Activated CD4-positive, alpha-beta memory T cell treated with anti-CD3 and anti-CD28 coated beads for 36 hours (primary cell): ENCODE results near the gene TXLNA. TPM values are rescaled to one million over a fixed set of nuclear protein-coding genes. Genes with fewer than 3 reads are reported as not detected.
A peak's percentile ranks its signal among the peaks of the same experiment; 100 is the strongest.

Experiments
- CTCF ChIA-PET: fragments of 350-600 bp; sonication (Branson Sonifier 250); formaldehyde crosslinking; loops from one replicate; lab custom pipeline; 2021; ENCODE audit warnings: antibody characterized with exemption, inconsistent platforms; lab: Charles Lee
- POLR2A ChIA-PET: fragments of 350-600 bp; sonication (Branson Sonifier 250); formaldehyde crosslinking; loops from one replicate; lab custom pipeline; 2021; ENCODE audit warnings: antibody characterized with exemption; lab: Charles Lee
- DNase-seq: peaks from one replicate; pipeline ENCODE4 v3.0.0-alpha.2; 2020
- H3K27ac Mint-ChIP-seq: one replicate; pipeline ENCODE4 v1.8.0; 2021; ENCODE audit warnings: mixed read lengths
- H3K27me3 Mint-ChIP-seq: one replicate; pipeline ENCODE4 v1.8.0; 2021; ENCODE audit warnings: mixed read lengths
- H3K36me3 Mint-ChIP-seq: one replicate; pipeline ENCODE4 v1.8.0; 2021; ENCODE audit warnings: mixed read lengths
- H3K4me1 Mint-ChIP-seq: one replicate; pipeline ENCODE4 v1.8.0; 2021; ENCODE audit warnings: low read depth, mixed read lengths
- H3K4me3 Mint-ChIP-seq: one replicate; pipeline ENCODE4 v1.8.0; 2021; ENCODE audit warnings: mild to moderate bottlenecking, mixed read lengths
- H3K9me3 Mint-ChIP-seq: one replicate; pipeline ENCODE4 v1.8.0; 2021; ENCODE audit warnings: mixed read lengths
- intact Hi-C: fragments of 100-400 bp; cut with micrococcal nuclease; formaldehyde crosslinking; loops from one replicate; pipeline ENCODE4 v1.15.1; 2023
- total RNA-seq, 2 experiments: library from RNA; stranded (reverse); gene quantifications; one replicate each; pipeline ENCODE4 v1.2.3, GENCODE V29; 2021

TXLNA gene
- total RNA-seq, 2 experiments from 2014 or later = 77.4 to 78.2 TPM

DNA sequence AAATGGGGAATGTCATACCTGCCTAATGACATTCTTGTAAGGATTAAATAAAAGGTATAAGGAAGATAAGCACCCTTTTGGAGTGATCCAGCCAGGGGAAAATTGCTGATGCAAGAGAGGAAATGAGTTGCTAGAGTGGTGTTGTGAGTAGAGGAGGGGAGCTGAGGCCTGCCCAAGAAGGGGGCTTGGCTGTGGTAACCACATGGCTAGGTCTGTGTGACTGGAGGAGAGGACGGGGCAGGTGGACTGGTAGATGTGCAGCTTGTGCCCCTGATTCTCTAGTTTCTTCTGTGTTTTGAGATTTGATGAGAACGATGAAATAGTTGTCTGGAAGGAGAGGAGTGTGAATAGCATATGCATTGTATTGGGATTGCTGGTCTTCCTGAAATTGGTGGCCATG, 6.6 kb downstream of the TXLNA start:
- intact Hi-C loops = no loop called here
- no peak for DNase-seq
- CTCF ChIA-PET = interaction anchor here (0.9 kb wide), 1 partner anchor 30 kb away, joined by 3 read pairs; no protein-coding TSS in a partner anchor
- peaks cover 74% of the 10 kb centered on the region for H3K36me3 Mint-ChIP-seq
- POLR2A ChIA-PET = interaction anchor here (0.5 to 1.2 kb wide), 2 partner anchors 9 to 63 kb away, joined by 3 read pairs; no protein-coding TSS in a partner anchor
- H3K9me3 Mint-ChIP-seq = no peaks in the 10 kb centered on the region
- H3K27ac Mint-ChIP-seq = peak overlapping the region; percentile 84
- peak overlapping the region; percentile 50 for H3K4me3 Mint-ChIP-seq
- H3K4me1 Mint-ChIP-seq = peaks cover 43% of the 10 kb centered on the region
- H3K27me3 Mint-ChIP-seq = no peaks in the 10 kb centered on the region

DNA sequence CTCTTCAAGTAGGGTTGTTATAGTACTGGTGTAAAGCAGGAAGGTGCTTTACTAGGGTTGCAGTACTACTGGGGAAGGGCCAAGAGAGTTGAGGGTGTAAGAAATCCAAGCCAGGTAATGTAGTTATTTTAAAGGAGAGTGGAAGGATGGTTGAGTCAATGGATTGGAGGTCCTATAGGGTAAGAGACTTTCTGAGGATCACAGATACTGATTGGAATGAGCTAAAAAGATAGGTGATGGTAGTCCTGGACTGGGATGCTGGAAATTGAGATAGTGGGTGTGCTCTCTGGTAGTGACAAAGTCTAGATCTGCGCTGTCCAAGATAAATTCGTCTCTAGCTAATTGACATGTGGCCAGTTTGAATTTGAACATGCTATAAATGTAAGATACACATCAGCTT, 7.0 kb downstream of the TXLNA start:
- POLR2A ChIA-PET = interaction anchor here (0.5 to 1.2 kb wide), 2 partner anchors 9 to 62 kb away, joined by 3 read pairs; no protein-coding TSS in a partner anchor
- Mint-ChIP-seq H3K4me1 (peaks cover 39% of the 10 kb centered on the region), H3K36me3 (peaks cover 74% of the 10 kb centered on the region), H3K9me3 (no peaks in the 10 kb centered on the region), H3K4me3 (peak overlapping the region; percentile 50), H3K27me3 (no peaks in the 10 kb centered on the region), H3K27ac (peak overlapping the region; percentile 84)
- CTCF ChIA-PET = interaction anchor here (0.9 kb wide), 1 partner anchor 30 kb away, joined by 3 read pairs; no protein-coding TSS in a partner anchor
- DNase-seq = no peak
- intact Hi-C loops = no loop called here

DNA sequence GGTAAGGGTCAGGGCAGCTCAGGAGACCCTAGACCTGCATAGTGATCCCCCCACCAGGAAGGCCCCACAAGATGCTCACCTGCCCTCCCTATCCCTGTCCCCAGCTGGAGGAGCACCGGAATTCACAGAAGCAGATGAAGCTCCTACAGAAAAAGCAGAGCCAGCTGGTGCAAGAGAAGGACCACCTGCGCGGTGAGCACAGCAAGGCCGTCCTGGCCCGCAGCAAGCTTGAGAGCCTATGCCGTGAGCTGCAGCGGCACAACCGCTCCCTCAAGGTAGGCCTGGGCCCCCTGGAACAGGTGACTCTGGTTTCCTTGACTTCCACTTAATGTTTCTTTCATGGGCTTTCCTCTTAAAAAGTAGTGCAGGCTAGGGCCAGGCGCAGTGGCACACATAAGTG, 8.4 kb downstream of the TXLNA start:
- intact Hi-C loops = no loop called here
- Mint-ChIP-seq H3K27ac (no peak overlapping the region), H3K27me3 (no peaks in the 10 kb centered on the region), H3K36me3 (peaks cover 76% of the 10 kb centered on the region), H3K4me3 (no peak overlapping the region), H3K4me1 (peaks cover 30% of the 10 kb centered on the region), H3K9me3 (no peaks in the 10 kb centered on the region)
- POLR2A ChIA-PET = no interaction called here
- CTCF ChIA-PET = no interaction called here
- no peak for DNase-seq

DNA sequence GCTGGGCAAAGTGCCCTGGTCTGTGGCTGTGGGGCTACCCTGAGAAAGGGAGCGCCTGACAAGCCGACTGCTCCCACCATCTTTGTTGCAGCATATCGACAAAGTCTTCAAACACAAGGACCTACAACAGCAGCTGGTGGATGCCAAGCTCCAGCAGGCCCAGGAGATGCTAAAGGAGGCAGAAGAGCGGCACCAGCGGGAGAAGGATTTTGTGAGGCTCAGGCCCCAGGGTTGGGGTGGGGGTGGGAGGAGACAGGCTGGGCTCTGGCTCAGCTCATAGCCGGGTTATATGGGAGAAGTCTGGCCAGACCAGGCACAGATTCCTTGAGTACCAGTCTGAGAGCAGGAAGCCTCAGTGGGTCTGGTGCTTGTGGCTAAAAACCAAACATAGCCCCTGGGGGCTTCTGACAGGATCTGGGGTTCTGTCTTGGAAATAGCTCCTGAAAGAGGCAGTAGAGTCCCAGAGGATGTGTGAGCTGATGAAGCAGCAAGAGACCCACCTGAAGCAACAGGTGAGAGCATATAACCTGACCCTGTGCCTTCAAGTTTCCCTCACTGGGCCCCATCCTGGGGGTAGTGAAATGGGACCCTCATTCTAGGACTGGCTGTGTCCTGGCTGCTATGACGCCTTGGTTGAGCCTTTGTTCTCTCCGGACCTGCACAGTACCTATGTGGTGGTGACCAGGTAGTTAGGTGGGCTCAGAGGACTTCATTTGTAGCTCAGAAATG, 12.9 kb downstream of the TXLNA start:
- Mint-ChIP-seq H3K4me3 (no peak overlapping the region), H3K4me1 (peaks cover 38% of the 10 kb centered on the region), H3K27me3 (no peaks in the 10 kb centered on the region), H3K36me3 (peaks cover 85% of the 10 kb centered on the region), H3K9me3 (no peaks in the 10 kb centered on the region), H3K27ac (no peak overlapping the region)
- intact Hi-C loops = no loop called here
- no peak for DNase-seq
- POLR2A ChIA-PET = interaction anchor here (0.7 to 1.1 kb wide), 3 partner anchors 9 to 13 kb away, joined by 3 to 5 read pairs (median 3); partner anchors contain the start of gene IQCC
- CTCF ChIA-PET = interaction anchor here (0.8 to 2.6 kb wide), 2 partner anchors 23 to 209 kb away, joined by 4 to 10 read pairs; no protein-coding TSS in a partner anchor

DNA sequence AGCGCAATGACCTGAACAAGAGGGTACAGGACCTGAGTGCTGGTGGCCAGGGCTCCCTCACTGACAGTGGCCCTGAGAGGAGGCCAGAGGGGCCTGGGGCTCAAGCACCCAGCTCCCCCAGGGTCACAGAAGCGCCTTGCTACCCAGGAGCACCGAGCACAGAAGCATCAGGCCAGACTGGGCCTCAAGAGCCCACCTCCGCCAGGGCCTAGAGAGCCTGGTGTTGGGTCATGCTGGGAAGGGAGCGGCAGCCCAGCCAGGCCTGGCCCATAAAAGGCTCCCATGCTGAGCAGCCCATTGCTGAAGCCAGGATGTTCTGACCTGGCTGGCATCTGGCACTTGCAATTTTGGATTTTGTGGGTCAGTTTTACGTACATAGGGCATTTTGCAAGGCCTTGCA, 15.5 kb downstream of the TXLNA start:
- no peak overlapping the region for H3K27ac Mint-ChIP-seq
- no peaks in the 10 kb centered on the region for H3K27me3 Mint-ChIP-seq
- DNase-seq = no peak
- ChIA-PET POLR2A (interaction anchor here (1.0 to 1.1 kb wide), 2 partner anchors 9 to 11 kb away, joined by 3 read pairs; partner anchors contain the start of gene IQCC), CTCF (interaction anchor here (3.7 kb wide), 1 partner anchor 21 kb away, joined by 12 read pairs; no protein-coding TSS in a partner anchor)
- peaks cover 47% of the 10 kb centered on the region for H3K4me1 Mint-ChIP-seq
- peaks cover 68% of the 10 kb centered on the region for H3K36me3 Mint-ChIP-seq
- H3K4me3 Mint-ChIP-seq = no peak overlapping the region
- intact Hi-C loops = no loop called here
- no peaks in the 10 kb centered on the region for H3K9me3 Mint-ChIP-seq

DNA sequence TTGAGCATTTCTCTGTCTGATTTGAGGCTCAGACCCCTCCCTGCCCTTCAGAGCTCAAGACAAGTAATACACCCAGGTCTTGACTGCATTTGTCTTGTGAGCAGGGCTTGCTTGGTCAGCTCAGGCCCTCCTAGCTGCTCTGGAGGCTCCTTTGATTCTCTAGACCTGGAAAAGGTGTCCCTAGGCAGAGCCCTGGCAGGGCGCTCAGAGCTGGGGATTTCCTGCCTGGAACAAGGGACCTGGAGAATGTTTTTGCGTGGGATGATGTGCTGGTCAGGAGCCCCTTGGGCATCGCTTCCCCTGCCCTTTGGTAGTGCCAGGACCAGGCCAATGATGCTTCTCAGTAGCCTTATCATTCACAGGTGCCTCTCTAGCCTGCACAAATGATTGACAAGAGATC, 16.1 kb downstream of the TXLNA start:
- H3K36me3 Mint-ChIP-seq = peaks cover 63% of the 10 kb centered on the region
- H3K4me3 Mint-ChIP-seq = no peak overlapping the region
- H3K9me3 Mint-ChIP-seq = no peaks in the 10 kb centered on the region
- intact Hi-C loops = no loop called here
- no peaks in the 10 kb centered on the region for H3K27me3 Mint-ChIP-seq
- ChIA-PET POLR2A (interaction anchor here (1.1 kb wide), 1 partner anchor 9 kb away, joined by 3 read pairs; no protein-coding TSS in a partner anchor), CTCF (interaction anchor here (3.7 kb wide), 1 partner anchor 20 kb away, joined by 12 read pairs; no protein-coding TSS in a partner anchor)
- no peak overlapping the region for H3K27ac Mint-ChIP-seq
- no peak for DNase-seq
- H3K4me1 Mint-ChIP-seq = peaks cover 52% of the 10 kb centered on the region

DNA sequence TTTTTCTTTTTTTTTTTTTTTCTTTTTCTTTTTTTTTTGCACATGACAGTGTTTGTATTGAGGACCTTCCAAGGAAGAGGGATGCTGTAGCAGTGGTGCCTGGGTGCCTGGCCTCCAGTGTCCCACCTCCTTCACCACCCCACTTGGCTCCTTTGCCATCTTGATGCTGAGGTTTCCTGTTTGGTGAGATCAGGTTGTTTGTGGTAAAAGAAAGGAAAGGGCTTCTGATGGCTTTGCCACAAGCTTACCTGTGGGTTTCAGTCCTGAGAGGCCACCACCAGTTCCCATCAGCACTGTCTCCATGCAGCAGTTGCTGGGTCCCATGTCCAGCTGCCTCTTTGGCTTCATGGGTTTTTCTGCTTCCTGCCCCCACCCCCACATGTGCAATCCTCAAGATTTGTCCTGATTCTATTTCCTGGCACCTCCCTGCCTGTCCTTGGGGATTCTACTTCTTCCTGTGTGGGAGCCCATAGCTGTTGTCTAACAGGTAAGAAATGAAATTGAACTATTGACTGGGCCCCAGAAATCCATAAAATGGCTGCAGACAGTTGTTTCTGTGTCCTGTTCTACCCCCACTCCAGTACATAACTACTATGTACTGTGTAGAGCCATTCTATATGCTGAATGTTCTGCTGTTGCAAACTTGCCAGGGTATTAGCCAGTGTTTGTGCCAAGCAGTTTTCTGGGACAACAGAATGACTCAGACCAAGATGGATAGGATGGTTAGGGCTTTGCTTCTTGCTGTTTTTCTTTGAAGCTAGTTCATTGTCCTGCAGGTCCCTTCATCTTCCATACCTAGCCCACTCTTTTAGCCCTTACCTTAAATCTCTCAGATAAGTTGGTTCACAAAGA, 16.7 kb downstream of the TXLNA start:
- H3K4me3 Mint-ChIP-seq = no peak overlapping the region
- H3K27me3 Mint-ChIP-seq = no peaks in the 10 kb centered on the region
- intact Hi-C loops = no loop called here
- peaks cover 52% of the 10 kb centered on the region for H3K4me1 Mint-ChIP-seq
- ChIA-PET POLR2A (interaction anchor here (1.0 to 2.6 kb wide), 4 partner anchors 10 to 198 kb away, joined by 3 to 17 read pairs (median 3); partner anchors contain the start of gene BSDC1), CTCF (interaction anchor here (3.7 kb wide), 1 partner anchor 20 kb away, joined by 12 read pairs; no protein-coding TSS in a partner anchor)
- no peak for DNase-seq
- peak overlapping the region; percentile 66 for H3K27ac Mint-ChIP-seq
- H3K9me3 Mint-ChIP-seq = no peaks in the 10 kb centered on the region
- H3K36me3 Mint-ChIP-seq = peaks cover 59% of the 10 kb centered on the region

DNA sequence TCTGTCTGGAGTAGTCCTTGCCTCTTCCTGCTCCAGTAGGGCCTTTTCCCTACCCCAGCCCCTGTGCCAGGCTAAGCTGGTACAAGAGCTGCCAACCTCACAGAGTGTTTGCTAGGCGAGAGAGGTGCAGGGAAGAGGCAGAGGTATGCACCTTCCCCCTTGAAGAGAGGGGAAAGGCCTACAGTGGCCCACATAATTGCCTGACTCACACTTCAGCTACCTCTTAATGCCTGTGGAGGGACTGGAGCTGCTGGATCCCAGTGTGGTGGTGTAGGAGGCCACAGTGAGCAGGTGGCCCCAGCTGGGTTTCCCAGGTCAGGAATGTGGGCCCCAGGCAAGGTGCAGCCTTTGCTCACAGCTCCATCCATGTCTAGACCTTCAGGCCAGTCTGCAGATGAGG, 17.6 kb downstream of the TXLNA start:
- intact Hi-C loops = no loop called here
- ChIA-PET CTCF (interaction anchor here (3.7 kb wide), 1 partner anchor 19 kb away, joined by 12 read pairs; no protein-coding TSS in a partner anchor), POLR2A (interaction anchor here (0.6 to 2.6 kb wide), 6 partner anchors 9 to 198 kb away, joined by 3 to 17 read pairs (median 4); partner anchors contain the start of genes BSDC1, IQCC and MARCKSL1)
- no peaks in the 10 kb centered on the region for H3K27me3 Mint-ChIP-seq
- no peaks in the 10 kb centered on the region for H3K9me3 Mint-ChIP-seq
- peaks cover 59% of the 10 kb centered on the region for H3K4me1 Mint-ChIP-seq
- DNase-seq = no peak
- no peak overlapping the region for H3K27ac Mint-ChIP-seq
- no peak overlapping the region for H3K4me3 Mint-ChIP-seq
- peaks cover 50% of the 10 kb centered on the region for H3K36me3 Mint-ChIP-seq

DNA sequence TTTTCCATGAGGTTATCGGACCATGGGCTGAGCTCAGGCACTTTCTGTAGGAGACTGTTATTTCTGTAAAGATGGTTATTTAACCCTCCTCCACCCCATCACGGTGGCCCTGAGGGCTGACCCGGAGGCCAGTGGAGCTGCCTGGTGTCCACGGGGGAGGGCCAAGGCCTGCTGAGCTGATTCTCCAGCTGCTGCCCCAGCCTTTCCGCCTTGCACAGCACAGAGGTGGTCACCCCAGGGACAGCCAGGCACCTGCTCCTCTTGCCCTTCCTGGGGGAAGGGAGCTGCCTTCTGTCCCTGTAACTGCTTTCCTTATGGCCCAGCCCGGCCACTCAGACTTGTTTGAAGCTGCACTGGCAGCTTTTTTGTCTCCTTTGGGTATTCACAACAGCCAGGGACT, 18.4 kb downstream of the TXLNA start:
- intact Hi-C loops = no loop called here
- Mint-ChIP-seq H3K27me3 (no peaks in the 10 kb centered on the region), H3K4me1 (peaks cover 61% of the 10 kb centered on the region), H3K27ac (no peak overlapping the region), H3K9me3 (no peaks in the 10 kb centered on the region), H3K4me3 (no peak overlapping the region), H3K36me3 (peaks cover 43% of the 10 kb centered on the region)
- POLR2A ChIA-PET = interaction anchor here (0.6 to 2.6 kb wide), 5 partner anchors 8 to 197 kb away, joined by 3 to 17 read pairs (median 4); partner anchors contain the start of genes BSDC1, IQCC and MARCKSL1
- no peak for DNase-seq
- CTCF ChIA-PET = interaction anchor here (0.6 to 3.7 kb wide), 2 partner anchors 18 to 50 kb away, joined by 3 to 12 read pairs; no protein-coding TSS in a partner anchor

DNA sequence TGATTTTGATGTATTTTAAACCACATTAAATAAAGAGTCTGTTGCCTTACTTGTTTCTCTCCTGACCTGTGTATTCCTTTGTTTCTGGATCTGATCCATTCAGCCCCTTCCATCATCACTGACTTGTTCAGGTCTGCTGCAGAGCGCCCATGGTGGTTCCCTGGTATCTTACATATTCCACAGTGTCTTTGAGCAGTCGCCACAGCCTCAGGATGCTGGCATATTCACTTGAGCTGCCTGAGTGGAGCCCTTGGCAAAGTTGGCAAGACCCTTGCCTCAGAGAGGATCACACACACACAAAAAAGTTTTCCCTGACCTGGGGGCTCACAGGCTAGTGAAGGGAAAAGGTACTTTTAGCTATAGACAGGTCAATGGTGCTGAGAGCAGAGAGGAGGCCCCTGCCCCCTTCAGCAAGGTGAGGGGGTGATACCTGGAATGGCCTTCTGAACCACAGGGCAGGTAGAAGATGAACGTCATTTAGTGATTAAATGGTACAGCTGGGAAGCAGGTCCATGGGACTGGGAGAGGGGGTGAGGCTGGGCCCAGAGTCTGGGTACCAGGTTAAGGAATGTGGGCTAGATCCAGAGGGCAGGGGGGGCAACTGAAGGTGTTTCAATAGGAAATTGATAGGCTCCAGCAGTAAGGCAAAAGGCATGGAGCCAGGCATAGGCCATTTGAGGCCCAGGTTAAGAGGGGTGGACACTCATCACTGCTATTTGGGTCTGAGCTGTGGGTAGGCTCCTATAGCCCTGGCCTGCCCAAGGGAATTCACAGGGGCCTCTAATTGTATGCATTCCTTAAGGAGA, 19.0 kb downstream of the TXLNA start:
- no peak overlapping the region for H3K27ac Mint-ChIP-seq
- peaks cover 38% of the 10 kb centered on the region for H3K36me3 Mint-ChIP-seq
- no peaks in the 10 kb centered on the region for H3K9me3 Mint-ChIP-seq
- intact Hi-C loops = no loop called here
- H3K4me3 Mint-ChIP-seq = no peak overlapping the region
- no peaks in the 10 kb centered on the region for H3K27me3 Mint-ChIP-seq
- H3K4me1 Mint-ChIP-seq = peaks cover 64% of the 10 kb centered on the region
- POLR2A ChIA-PET = interaction anchor here (0.6 to 2.6 kb wide), 3 partner anchors 8 to 17 kb away, joined by 3 to 17 read pairs (median 3); no protein-coding TSS in a partner anchor
- CTCF ChIA-PET = interaction anchor here (0.6 to 4.0 kb wide), 4 partner anchors 10 to 179 kb away, joined by 3 to 22 read pairs (median 4); partner anchors contain the start of gene DCDC2B
- no peak for DNase-seq
